ENCODE data around the gene IGFBP2.

GRCh38 chr2:216607277-216607560 lies 26.0 kb upstream of the IGFBP2 start:
- no peak for TF ChIP-seq EZH2 (IDR thresholded peaks at IDR 0.05)
- TF ChIP-seq POLR2AphosphoS5 (IDR thresholded peaks at IDR 0.05; ENCODE audit: borderline replicate concordance, low read depth, low read length), result no peak

Data from SK-N-MC (cell line).